BJ (cell line): ENCODE results near the gene SLC25A33. TPM values are rescaled to one million over a fixed set of nuclear protein-coding genes. Genes with fewer than 3 reads are reported as not detected.

Experiments
- CTCF ChIA-PET: fragments of 350-600 bp; formaldehyde crosslinking; extraction: SDS; loops from one replicate; lab custom pipeline; 2021; ENCODE audit warnings: antibody characterized with exemption, inconsistent platforms; lab: Yijun Ruan, JAX
- POLR2A ChIA-PET: fragments of 300-600 bp; sonication (Branson Sonifier 250); formaldehyde crosslinking; extraction: SDS; loops from one replicate; lab custom pipeline; 2021; ENCODE audit warnings: antibody characterized with exemption; lab: Charles Lee
- DNase-seq: peaks from one replicate; pipeline ENCODE4 v3.0.0-alpha.2; 2011; ENCODE audit warnings: low read depth
- H3K27me3 ChIP-seq: 2 replicates; pipeline ENCODE4 v1.6.0; 2011; ENCODE audit warnings: low read length; ENCODE audit not compliant: control insufficient read depth, insufficient read depth
- H3K36me3 ChIP-seq: 2 replicates; pipeline ENCODE4 v1.5.1; 2011; ENCODE audit warnings: low read length; ENCODE audit not compliant: control insufficient read depth, insufficient read depth
- H3K4me3 ChIP-seq: 2 replicates; pipeline ENCODE4 v1.5.1; 2011; ENCODE audit warnings: low read depth, mild to moderate bottlenecking, control low read depth, low read length
- polyA plus RNA-seq: library from polyadenylated mRNA; depleted of rRNA; stranded (reverse); fragments of >200 nt; gene quantifications from 2 replicates; pipeline ENCODE4 v1.2.3, GENCODE V29; 2011
- TF ChIP-seq, protein P1 (sequence below): IDR thresholded peaks from 2 replicates; pipeline ENCODE4 v1.5.1; 2011; ENCODE audit warnings: low read depth, mild to moderate bottlenecking, control low read depth, inconsistent platforms, low read length, moderate library complexity; ENCODE audit not compliant: insufficient read depth

The SLC25A33 gene
- polyA plus RNA-seq, 1 experiment: 2.7 TPM

DNA sequence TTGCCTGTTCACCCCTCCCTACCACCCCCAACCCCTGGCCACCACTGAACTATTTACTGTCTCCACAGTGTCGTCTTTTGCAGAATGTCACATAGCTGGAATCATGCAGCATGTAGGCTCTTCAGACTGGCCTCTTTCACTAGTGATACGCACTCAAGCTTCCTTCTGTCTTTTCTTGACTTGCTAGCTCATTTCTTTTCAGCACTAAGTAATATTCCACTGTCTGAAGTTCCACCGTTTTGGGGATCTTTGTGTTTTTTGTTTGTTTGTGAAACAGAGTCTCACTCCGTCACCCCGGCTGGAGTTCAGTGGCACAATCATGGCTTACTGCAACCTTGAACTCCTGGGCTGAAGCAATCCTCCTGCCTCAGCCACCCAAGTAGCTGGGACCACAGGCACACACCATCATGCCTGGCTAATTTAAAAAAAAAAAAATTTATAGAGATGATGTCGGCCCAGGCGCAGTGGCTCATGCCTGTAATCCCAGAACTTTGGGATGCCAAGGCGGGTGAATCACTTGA lies 43.4 kb upstream of the SLC25A33 start:
- no peak overlapping the region for H3K4me3 ChIP-seq
- TF ChIP-seq, protein P1, sequence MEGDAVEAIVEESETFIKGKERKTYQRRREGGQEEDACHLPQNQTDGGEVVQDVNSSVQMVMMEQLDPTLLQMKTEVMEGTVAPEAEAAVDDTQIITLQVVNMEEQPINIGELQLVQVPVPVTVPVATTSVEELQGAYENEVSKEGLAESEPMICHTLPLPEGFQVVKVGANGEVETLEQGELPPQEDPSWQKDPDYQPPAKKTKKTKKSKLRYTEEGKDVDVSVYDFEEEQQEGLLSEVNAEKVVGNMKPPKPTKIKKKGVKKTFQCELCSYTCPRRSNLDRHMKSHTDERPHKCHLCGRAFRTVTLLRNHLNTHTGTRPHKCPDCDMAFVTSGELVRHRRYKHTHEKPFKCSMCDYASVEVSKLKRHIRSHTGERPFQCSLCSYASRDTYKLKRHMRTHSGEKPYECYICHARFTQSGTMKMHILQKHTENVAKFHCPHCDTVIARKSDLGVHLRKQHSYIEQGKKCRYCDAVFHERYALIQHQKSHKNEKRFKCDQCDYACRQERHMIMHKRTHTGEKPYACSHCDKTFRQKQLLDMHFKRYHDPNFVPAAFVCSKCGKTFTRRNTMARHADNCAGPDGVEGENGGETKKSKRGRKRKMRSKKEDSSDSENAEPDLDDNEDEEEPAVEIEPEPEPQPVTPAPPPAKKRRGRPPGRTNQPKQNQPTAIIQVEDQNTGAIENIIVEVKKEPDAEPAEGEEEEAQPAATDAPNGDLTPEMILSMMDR: no peak
- ChIA-PET CTCF (interaction anchor here (0.6 to 8.2 kb wide), 27 partner anchors 11 to 504 kb away, joined by 3 to 86 read pairs (median 4); partner anchors contain the start of gene TMEM201), POLR2A (no interaction called here)
- peaks cover 2% of the 10 kb centered on the region; the same call in 1 of the 2 replicates for H3K27me3 ChIP-seq
- DNase-seq: no peak
- no peaks in the 10 kb centered on the region for H3K36me3 ChIP-seq

DNA sequence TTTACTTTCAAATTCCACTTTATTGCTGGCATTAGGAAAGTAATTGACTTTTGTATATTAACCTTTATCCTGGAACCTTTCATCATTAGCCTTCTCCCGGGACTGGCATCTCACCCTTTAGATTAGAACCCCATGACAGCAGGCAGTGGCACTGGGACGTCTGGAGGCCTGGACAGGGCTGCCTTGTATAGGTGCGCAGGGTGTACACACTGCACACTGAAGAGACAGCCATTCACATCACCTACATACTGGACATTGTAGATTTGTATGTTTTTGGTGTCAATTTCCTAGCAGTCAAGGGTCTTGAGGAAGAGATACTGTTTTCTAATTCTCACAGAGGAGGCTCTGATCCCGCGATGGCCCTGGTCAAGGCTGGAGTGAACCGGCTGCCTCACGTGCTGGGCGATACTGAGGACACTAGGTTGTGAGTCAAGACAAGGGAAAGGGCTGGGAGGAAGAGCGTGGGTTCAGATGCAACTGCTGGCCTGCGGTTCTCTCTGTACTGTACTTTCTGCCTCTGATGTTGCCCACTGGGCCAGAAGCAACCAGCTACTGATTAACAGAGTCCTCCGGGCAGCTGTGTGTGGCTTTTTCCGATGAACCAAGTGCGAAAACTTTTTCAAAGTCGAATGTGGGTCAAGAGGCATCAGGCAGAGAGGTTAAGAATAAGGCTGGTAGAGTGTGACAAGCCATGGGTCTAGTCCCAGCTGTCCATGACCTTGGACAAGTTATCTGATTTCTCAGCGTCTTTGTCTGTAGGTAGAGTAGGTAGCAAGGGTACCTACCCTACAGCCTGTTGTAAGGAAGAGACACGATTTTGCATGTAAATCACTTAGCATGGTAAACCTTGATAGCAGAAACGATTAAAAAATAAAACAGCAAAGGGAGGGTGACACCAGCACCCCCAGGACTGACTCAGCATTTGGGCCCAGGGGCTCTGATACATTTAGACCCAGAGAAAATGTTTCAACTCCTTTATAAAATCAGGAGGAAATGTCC lies 38.2 kb upstream of the SLC25A33 start:
- ChIA-PET CTCF (interaction anchor here (0.7 kb wide), 1 partner anchor 442 kb away, joined by 3 read pairs; the partner anchor contains the start of genes LZIC and NMNAT1), POLR2A (no interaction called here)
- no peak overlapping the region for H3K4me3 ChIP-seq
- DNase-seq: no peak
- TF ChIP-seq, protein P1: no peak
- peaks cover 6% of the 10 kb centered on the region for H3K27me3 ChIP-seq
- no peaks in the 10 kb centered on the region for H3K36me3 ChIP-seq

DNA sequence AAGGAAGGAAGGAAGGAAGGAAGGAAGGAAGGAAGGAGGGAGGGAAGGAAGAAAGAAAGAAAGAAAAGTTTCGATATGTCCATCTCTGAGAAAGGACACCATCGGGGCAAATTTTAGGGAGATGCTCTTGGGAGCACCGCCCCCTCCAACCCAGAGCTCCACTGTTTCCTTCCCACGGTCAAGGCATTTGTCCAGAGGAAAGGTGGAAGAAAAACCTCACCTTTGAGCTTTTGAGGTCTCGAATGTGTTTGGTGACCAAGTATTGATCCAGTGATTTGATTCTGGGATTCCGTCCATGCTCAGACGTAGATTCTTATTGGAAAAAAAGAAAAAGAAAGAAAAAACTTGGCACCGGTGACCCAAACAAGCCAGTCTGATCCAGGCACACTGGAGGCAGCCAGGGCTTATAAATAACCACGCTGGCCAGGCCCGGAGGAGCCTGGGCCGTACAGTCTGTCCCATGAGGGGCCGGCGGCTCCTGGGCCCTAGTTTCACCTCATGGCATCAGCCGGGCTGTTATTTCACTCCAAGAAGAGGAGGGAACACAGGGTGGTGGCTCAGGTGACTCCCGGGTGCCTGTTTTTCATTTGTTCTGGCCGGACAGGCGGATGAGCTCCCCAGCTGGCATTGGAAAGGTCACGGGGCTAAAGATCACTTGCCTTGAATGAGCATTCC lies 36.1 kb upstream of the SLC25A33 start:
- Histone ChIP-seq H3K27me3 (peaks cover 6% of the 10 kb centered on the region), H3K36me3 (no peaks in the 10 kb centered on the region), H3K4me3 (no peak overlapping the region)
- no peak for DNase-seq
- CTCF ChIA-PET: interaction anchor here (1.1 to 1.3 kb wide), 2 partner anchors 9 to 12 kb away, joined by 3 read pairs; no protein-coding TSS in a partner anchor
- TF ChIP-seq, protein P1: no peak
- POLR2A ChIA-PET: no interaction called here

DNA sequence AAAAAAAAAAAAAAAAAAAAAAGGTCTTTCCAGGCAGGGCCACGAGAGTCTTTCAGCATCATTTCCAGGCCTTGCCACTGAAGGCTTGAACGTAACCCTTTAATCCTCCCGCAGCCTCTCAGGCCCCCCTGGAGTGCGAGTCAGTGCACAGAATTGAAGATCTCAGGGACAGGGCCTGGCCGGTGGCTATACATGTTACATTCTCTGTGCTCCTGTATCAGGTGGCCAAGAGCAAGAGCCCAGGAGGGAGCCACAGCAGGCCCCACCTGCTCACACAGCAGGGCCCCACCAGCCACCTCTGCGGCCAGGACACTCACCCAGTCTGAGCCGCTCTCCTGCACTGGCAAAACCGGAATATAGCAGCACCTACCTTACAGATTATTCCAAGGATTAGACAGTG lies 34.1 kb upstream of the SLC25A33 start:
- TF ChIP-seq, protein P1: no peak
- Histone ChIP-seq H3K36me3 (no peaks in the 10 kb centered on the region), H3K27me3 (peaks cover 6% of the 10 kb centered on the region), H3K4me3 (no peak overlapping the region)
- ChIA-PET CTCF (no interaction called here), POLR2A (no interaction called here)
- no peak for DNase-seq
